HG03469 (cell line): ENCODE measurements around the gene CLEC2L.
"Not testable (repeated sequence)": the region's sequence is repeated elsewhere in the genome, so short reads cannot be mapped to it uniquely, and the experiment has no call there.

Source experiments
- ATAC-seq: cut with Tn5 transposase; IDR thresholded peaks from one replicate; pipeline ENCODE4 v1.9.1; 2021; ENCODE audit warnings: mild to moderate bottlenecking, moderate library complexity, moderate number of reproducible peaks; ENCODE audit not compliant: unreplicated experiment

The CLEC2L gene

DNA sequence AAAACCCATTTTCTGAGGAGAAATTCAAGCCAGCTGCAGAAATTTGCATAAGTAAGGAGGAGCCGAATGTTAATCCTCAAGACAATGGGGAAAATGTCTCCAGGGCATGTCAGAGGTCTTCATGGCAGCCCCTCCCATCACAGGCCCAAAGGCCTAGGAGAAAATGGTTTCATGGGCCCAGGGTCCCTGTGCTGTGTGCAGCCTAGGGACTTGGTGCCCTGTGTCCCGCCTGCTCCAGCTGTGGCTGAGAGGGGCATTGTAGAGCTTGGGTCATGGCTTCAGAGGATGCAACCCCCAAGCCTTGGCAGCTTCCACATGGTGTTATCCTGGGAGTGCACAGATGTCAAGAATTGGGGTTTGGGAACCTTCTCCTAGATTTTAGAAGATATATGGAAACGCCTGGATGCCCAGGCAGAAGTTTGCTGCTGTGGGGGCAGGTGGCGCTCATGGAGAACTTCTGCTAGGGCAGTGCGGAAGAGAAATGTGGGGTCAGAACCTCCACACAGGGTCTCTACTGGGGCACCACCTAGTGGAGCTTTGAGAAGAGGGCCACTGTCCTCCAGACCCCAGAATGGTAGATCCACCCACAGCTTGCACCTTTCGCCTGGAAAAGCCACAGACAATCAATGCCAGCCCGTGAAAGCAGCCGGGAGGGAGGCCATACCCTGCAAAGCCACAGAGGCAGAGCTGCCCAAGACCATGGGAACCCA is 30.7 kb downstream of the CLEC2L start:
- ATAC-seq = not testable (repeated sequence)

- no peak for ATAC-seq
Measured at GRCh38 chr7:139557857-139558581, 34.5 kb downstream of the CLEC2L start.

DNA sequence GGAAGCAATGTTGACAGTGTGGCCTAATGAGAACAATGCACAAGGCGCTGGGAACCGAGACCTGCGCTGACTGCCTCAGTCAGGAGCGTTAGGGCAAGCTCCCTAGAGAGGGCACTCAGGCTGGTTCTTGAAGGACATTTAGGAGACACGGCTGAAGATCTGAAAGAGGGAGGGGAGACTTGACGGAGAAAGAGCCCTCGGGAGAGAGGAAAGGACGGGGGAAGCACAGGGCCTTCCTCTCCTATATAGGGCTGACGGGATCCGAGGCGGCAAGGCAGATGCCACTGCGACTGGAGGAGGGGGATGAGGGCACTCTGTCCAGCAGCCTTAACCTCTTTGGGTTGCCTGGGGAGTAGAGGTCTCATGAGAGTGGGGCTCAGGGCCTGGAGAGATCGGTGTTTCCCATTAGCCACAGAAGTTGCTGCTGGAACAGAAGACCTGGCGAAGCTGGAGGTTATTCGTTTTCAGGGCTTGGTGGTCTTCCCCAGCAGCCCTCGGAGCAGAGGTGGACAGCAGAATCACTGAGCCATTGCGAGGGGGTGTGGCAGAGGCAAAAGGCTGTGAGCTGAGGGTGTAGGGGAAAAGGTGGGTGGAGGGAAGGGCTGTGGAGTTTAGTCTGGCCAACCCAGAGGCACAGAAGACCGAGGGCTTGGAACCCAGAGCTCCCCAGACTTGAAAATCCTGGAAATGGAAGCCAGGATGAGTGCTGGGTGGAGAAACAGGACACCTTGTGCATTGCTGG is 36.0 kb downstream of the CLEC2L start:
- ATAC-seq = no peak

- ATAC-seq = no peak
Measured at GRCh38 chr7:139560199-139560598, 36.7 kb downstream of the CLEC2L start.

DNA sequence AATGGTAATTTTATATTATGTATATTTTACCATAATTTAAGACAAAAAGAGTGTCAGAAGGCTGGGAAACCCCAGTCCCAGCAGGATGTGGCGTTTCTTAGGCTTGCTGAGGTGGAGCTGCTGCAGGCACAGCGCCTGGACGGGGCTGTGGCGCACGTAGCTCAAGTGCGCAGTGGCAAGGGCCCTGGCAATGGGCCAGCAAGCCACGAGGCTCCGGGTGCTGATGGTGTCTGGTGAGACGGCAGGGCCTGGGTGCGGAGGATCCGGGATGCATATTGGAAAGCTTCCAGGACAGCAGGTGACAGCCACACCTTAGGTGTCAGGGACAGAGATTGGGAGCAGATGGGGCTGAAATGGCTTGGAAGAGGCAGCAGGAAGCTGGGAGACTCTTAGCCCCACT is 37.2 kb downstream of the CLEC2L start:
- ATAC-seq = no peak

DNA sequence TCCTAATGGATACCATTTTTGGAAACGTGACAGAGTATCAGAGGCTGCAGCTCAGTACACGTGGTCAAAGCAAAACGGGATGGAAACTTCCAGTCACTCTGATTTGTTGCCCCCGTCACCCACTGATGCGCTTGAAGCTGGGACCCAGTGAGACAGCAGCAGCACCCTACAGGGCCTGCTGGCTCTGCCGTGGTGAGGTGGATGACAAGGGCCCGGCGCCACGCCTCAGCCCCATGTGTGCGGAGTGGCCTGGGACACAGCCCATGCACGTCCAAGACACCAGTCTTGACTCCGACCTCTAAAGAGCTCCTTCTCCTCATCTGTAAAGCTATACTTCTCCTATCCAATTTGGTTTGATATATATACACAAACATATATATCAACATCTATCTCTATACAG is 39.0 kb downstream of the CLEC2L start:
- ATAC-seq = no peak

DNA sequence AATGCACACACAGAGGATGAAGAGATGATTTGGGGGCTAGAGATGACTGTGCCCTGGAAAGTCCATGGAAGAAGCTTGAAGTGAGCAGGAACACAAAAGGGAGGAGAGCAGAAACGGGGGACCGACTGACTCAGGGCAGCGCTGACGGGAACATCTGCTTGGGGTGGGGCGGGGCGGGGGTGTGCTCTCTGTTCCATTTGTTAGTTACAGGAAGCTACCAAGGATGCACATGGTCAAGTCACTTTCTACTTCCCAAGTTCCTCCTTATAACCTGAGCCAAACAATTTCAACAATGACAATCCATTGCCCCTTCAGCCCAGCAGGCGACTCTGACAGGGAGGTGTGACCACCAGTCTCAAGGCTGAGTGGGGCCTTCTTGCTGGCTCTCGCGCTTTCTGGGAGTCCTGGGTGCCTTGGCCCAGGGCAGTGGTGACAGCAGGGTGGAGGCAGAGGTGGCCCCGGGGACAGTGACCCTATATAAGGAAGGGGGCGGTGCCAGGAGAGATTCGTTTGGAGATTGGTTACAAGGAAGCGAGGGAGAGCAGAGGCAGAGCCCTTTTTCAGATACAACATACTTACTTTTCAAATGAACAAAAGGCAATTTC is 39.6 kb downstream of the CLEC2L start:
- ATAC-seq = no peak

- no peak for ATAC-seq
Measured at GRCh38 chr7:139563856-139564255, 40.4 kb downstream of the CLEC2L start.

DNA sequence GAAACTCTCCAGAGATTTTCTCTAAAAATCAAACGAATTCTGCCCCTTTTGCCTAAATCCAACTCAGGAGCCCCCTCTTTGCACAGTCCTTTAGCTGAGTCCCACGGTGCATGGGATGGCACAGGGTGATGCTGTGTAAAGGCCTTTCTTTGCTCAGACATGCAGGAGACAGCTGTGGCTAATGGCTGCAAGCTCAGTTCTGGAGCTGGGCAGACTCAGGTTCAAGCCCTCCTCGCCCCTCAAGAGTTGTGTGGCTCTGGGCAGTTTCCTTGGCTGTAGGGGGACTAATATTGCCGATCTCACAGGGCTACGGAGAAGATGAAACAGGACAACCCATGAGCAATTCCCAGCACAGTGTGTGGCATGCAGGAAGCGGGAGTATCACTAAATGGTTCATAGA is 42.6 kb downstream of the CLEC2L start:
- ATAC-seq = no peak

GRCh38 chr7:139566736-139567646 is 43.5 kb downstream of the CLEC2L start:
- no peak for ATAC-seq

DNA sequence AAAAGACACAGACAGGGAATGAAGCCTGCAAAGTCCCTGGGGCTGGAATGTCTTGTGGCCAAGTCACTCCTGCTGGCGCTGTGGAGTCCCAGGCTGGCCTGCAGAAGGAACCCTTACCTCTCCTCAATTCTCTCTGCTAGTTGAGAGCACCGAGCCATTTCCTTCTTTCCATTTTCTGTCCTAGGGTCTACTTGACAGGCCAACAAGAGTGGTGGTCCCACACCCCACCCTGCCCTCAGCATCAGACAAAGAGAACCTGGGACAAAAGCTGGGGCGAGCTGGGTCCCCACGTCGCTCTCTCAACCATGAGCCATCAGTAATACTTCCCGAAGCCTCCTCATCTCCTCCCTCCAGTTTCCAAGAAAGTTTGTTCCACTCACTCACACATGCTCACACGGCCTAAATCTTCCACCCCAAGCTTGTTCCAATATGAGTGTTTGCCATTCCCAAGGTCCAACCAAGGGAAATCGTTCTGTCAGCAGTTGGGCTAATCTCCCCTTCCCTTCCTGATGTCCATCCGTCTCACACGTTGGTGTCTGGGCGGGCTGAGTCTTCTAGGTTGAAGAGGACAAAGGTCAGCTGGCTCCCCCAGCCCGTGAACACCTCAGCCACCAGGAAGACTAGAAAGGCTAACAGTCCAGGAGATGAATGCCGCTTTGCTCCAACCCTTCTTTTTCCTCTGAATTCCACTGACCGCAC is 44.3 kb downstream of the CLEC2L start:
- no peak for ATAC-seq

- ATAC-seq = no peak
Measured at GRCh38 chr7:139568346-139568675, 44.8 kb downstream of the CLEC2L start.

GRCh38 chr7:139568813-139569490 is 45.5 kb downstream of the CLEC2L start:
- no peak for ATAC-seq

GRCh38 chr7:139570119-139570518 is 46.6 kb downstream of the CLEC2L start:
- no peak for ATAC-seq

- no peak for ATAC-seq
Measured at GRCh38 chr7:139570626-139571025, 47.1 kb downstream of the CLEC2L start.

DNA sequence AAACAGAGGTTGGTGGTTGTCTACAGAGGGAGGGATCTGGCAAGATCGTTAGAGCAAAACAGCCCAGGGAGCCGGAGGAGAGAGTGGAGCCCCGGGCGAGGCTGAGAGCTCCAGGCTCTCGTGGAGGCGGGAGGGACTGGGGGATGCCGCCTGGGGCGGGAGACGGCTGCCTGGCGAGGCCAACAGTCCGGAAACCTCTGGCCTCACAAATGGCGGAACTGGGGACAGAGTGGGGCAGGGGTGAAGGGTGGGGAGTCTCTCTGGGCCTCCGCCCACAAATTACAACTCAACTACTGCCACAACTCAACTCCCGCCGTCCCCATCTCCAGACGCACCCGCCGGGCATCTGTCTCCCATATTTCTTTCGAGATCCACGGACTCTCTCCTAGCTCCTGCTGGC is 47.7 kb downstream of the CLEC2L start:
- no peak for ATAC-seq

GRCh38 chr7:139571651-139572050 is 48.2 kb downstream of the CLEC2L start:
- ATAC-seq = no peak

DNA sequence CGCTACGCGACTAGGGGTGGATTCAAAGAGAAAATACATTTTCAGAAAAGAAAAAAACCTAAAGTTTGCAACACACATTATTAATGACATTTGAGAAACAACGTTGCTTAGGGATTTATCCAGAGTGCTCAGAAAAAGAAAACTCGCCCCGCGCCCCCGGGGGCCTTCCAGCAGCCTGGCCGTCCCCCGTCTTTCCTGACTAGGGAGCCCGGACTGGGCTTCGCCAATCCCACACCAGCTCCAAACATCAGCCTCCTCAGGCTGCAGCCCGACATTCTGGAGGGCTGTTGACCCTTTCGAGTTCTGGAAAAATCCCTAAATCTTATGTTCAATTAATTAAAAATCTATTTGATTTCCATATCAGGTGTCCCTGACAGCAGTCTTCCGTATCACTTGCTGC is 48.6 kb downstream of the CLEC2L start:
- ATAC-seq = no peak

- no peak for ATAC-seq
Measured at GRCh38 chr7:139572704-139573385, 49.4 kb downstream of the CLEC2L start.
